Lower leg skin (tissue), 4 donors: ENCODE data around the gene TMUB2. TPM values are rescaled to one million over a fixed set of nuclear protein-coding genes. Genes with fewer than 3 reads are reported as not detected.

ENCODE experiments used
- DNase-seq, 2 donors: peaks; one replicate each; pipeline ENCODE4 v3.0.0-alpha.2; 2019; ENCODE audit warnings: low spot score in 2 of 2
- H3K4me3 ChIP-seq: fragments of 200-600 bp; sonication (generic); 2 replicates; pipeline ENCODE4 v1.5.1; 2017; ENCODE audit warnings: mild to moderate bottlenecking, low read depth; ENCODE audit not compliant: poor library complexity, severe bottlenecking
- POLR2A ChIP-seq, 2 donors: fragments of 450-650 bp; IDR thresholded peaks; one replicate each; pipeline ENCODE4 v1.6.1; 2016 to 2017; ENCODE audit warnings: antibody characterized with exemption in 2 of 2, mild to moderate bottlenecking in 1 of 2, moderate library complexity in 1 of 2
- WGBS, 2 donors: methylation state at CpG; one replicate each; pipeline ENCODE4 v1.1.5; 2018; 5-methylcytosine and 5-hydroxymethylcytosine counted together
- intact Hi-C: fragments of 100-400 bp; cut with DNase I; formaldehyde crosslinking; loops from one replicate; pipeline ENCODE4 v1.15.0; 2023; ENCODE audit warnings: low total_unique reads
- total RNA-seq, 4 donors: library from RNA; depleted of rRNA; stranded (reverse); fragments of >200 nt; gene quantifications; one replicate each; pipeline ENCODE4 v1.1.0, GENCODE V29; 2016
- TF ChIP-seq, protein P1 (sequence below), 3 donors: fragments of 450-650 bp; IDR thresholded peaks; one replicate each; pipeline ENCODE4 v1.5.1; 2016; ENCODE audit warnings: antibody characterized with exemption in 3 of 3, mild to moderate bottlenecking in 3 of 3, moderate library complexity in 2 of 3

The TMUB2 gene
- total RNA-seq, 4 donors from 2014 or later, result 23.4 to 44.5 (median 34.8) TPM

DNA sequence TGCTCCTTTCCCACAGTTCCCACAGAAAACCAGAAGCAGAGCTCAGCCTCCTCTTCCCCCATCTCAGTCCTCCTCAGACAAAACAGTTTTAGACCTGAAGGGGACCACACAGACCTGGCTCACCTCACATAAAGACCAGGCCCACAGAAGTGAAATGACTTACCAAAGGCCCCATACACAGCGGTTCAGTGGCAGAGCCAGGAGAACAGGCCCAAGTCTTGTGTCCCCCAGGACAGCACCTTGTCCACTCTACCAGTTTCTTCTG is 27.4 kb downstream of the TMUB2 start:
- intact Hi-C loops, result no loop called here
- WGBS, 2 donors, result 90 to 92% methylated on average over 1 of the region's 1 CpG
- DNase-seq, result no peak
- TF ChIP-seq, protein P1, sequence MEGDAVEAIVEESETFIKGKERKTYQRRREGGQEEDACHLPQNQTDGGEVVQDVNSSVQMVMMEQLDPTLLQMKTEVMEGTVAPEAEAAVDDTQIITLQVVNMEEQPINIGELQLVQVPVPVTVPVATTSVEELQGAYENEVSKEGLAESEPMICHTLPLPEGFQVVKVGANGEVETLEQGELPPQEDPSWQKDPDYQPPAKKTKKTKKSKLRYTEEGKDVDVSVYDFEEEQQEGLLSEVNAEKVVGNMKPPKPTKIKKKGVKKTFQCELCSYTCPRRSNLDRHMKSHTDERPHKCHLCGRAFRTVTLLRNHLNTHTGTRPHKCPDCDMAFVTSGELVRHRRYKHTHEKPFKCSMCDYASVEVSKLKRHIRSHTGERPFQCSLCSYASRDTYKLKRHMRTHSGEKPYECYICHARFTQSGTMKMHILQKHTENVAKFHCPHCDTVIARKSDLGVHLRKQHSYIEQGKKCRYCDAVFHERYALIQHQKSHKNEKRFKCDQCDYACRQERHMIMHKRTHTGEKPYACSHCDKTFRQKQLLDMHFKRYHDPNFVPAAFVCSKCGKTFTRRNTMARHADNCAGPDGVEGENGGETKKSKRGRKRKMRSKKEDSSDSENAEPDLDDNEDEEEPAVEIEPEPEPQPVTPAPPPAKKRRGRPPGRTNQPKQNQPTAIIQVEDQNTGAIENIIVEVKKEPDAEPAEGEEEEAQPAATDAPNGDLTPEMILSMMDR (IDR thresholded peaks at IDR 0.05), result no peak
- TF ChIP-seq POLR2A (IDR thresholded peaks at IDR 0.05), result no peak
- H3K4me3 ChIP-seq, result no peak overlapping the region

DNA sequence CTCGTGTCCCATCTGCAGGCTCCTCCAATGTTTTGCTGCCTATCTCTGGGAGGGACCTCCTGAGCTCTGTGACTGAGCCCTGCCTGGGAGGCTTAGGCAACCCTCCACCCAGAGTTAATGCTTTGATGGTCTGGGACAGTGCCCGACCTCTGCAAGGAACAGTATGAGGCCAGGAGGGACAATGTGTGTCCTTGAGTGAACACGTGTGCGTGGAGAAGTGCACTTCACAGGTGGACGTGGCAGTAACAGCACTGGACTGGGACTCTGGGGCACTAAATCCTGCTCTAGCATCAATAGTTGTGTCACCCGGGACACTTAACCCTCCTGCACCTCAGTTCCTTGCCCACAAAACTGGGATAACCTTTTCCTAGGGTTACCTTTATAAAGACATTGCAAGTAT is 28.1 kb downstream of the TMUB2 start:
- intact Hi-C loops, result loop anchor here (5.0 kb wide), 1 partner anchor 107 kb away; the partner anchor contains the start of gene SLC25A39
- TF ChIP-seq POLR2A (IDR thresholded peaks at IDR 0.05), result no peak
- TF ChIP-seq, protein P1 (IDR thresholded peaks at IDR 0.05), result no peak
- no peak overlapping the region for H3K4me3 ChIP-seq
- 91 to 94% methylated on average over 6 of the region's 6 CpGs for WGBS, 2 donors
- no peak for DNase-seq

DNA sequence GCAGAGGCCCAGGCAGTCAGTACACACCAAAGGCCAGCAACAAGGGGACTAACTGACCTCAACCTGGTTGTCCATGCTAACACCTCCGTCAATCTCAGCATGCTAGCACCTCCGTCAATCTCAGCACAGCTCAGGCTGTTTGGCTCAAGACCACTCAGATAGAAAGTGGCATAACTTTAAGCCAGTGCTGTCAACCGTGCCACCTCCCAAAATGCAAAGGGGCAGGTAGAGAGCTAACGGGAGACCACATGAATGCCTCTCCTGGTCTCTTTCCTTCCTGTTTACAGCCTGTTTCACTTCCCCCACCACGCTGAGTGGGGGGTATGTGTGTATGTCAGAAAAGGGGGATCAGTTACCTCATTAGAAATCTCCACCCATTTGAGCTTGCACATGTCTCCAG is 29.4 kb downstream of the TMUB2 start:
- TF ChIP-seq, protein P1 (IDR thresholded peaks at IDR 0.05), result no peak
- TF ChIP-seq POLR2A (IDR thresholded peaks at IDR 0.05), result no peak
- no peak for DNase-seq
- no peak overlapping the region for H3K4me3 ChIP-seq
- intact Hi-C loops, result loop anchor here (5.0 kb wide), 1 partner anchor 106 kb away; the partner anchor contains the start of gene SLC25A39
- 68 to 79% methylated on average over 5 of the region's 5 CpGs for WGBS, 2 donors

DNA sequence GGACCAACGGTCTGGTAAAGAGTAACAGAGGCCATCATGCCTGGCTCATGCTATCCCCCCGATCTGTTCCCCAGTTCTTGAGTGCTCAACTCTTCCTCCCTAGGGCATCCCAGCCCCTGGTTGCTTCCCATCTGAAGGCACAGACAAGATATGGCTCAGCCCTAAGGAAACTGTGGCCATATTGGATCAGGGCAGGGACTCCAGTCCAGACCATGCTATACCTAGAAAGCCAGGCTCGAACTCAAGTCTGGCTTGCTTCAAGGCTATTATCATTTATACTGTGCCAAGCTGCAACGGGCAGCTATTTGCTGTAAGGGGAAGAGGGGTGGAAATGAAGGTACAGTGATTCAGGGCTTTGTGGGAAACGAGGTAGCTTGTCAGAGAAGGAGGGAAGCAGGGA is 29.9 kb downstream of the TMUB2 start:
- intact Hi-C loops, result loop anchor here (5.0 kb wide), 1 partner anchor 106 kb away; the partner anchor contains the start of gene SLC25A39
- TF ChIP-seq, protein P1 (IDR thresholded peaks at IDR 0.05), result no peak
- no peak for TF ChIP-seq POLR2A (IDR thresholded peaks at IDR 0.05)
- no peak overlapping the region for H3K4me3 ChIP-seq
- WGBS, 2 donors, result 58 to 71% methylated on average over 5 of the region's 5 CpGs
- no peak for DNase-seq

DNA sequence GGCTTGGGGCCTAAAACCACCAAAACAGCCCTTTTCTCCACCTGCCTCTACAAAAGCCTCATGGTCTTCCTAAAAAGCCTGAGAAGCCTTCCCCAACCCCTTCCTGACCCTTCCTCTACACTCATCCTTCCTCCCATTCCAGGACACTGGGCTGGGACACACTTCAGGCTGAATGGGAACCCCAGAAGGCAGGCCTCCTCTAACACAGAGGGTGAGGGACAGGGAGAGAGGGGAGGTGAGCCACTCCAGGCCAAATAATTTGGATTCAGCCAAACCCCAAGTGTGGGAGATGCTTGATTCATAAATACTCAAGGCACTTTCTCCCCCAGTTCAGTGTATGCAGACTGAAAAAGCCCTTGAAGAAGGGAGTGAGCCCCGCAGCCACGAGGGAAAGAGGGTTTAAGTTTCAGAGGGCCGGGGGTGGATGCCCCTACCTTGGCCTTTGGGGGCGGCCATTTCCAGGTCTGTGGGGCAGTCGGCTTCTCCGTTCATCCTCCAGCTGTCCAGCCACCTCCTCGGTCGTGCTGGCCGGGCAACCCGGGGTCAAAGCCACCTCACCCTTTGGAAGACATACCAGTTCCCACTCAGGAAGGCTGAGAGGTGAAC is 31.1 kb downstream of the TMUB2 start:
- intact Hi-C loops, result loop anchor here (5.0 kb wide), 1 partner anchor 104 kb away; the partner anchor contains the start of gene SLC25A39

More for the DNA sequence above, 31.1 kb downstream of the TMUB2 start:
- H3K4me3 ChIP-seq, result no peak overlapping the region
- DNase-seq, result peak in 1 of 2 donors; percentile 89
- no peak for TF ChIP-seq POLR2A (IDR thresholded peaks at IDR 0.05)
- TF ChIP-seq, protein P1 (IDR thresholded peaks at IDR 0.05), result no peak
- 4 to 6% methylated on average over 10 of the region's 10 CpGs for WGBS, 2 donors
